ENCODE measurements around the gene TMEM128.
"Not testable (repeated sequence)": the region's sequence is repeated elsewhere in the genome, so short reads cannot be mapped to it uniquely, and the experiment has no call there.

The TMEM128 gene

DNA sequence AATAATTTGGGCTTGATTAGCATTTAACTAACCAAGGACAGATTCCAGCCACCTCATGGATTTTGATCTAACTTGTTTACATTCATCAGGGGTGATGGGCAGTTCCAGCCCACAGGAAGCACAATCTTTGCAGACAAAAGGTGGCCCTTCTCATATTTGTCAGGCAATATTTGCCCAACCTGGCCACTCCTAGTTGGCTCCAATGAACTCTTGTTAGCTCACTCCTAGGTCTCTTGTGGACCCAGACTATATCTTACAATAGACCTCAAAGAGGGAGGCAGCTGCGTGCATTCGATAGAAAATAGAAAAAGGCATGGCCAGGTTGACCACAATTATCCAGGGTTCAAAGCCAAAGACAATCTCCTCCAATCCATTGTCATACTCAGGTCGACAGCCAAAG lies 59.5 kb downstream of the TMEM128 start:
- H3K27me3 Mint-ChIP-seq (ENCODE audit: low read depth); H3K36me3 Mint-ChIP-seq (ENCODE audit: low read depth); H3K27ac Mint-ChIP-seq; H3K4me1 Mint-ChIP-seq (ENCODE audit: low read depth); H3K4me3 Mint-ChIP-seq; H3K9me3 Mint-ChIP-seq: not testable (repeated sequence)
